HEK293 (cell line): ENCODE measurements around the gene CACNG7.

ENCODE experiments used
- CTCF ChIA-PET: fragments of 350-600 bp; formaldehyde crosslinking; extraction: SDS; loops from one replicate; lab custom pipeline; 2021; ENCODE audit warnings: antibody characterized with exemption; lab: Yijun Ruan, JAX
- POLR2A ChIA-PET: fragments of 300-600 bp; formaldehyde crosslinking; extraction: SDS; loops from one replicate; lab custom pipeline; 2020; ENCODE audit warnings: antibody characterized with exemption, inconsistent platforms; lab: Yijun Ruan, JAX
- H3K27ac ChIP-seq: fragments of 200-500 bp; sonication (Bioruptor generic); 2 replicates; pipeline ENCODE4 v1.5.1; 2014; ENCODE audit warnings: low read depth, low read length, control low read depth, inconsistent platforms; ENCODE audit errors: extremely low read depth
- H3K36me3 ChIP-seq, 2 experiments: fragments of 200-500 bp in 1 of 2; sonication (Bioruptor generic) in 1 of 2; 1 replicate in 1 of 2; 2 replicates in 1 of 2; pipeline ENCODE4 v1.5.1; 2014 to 2017; ENCODE audit warnings: inconsistent platforms in 2 of 2, low read length in 2 of 2; ENCODE audit not compliant: control insufficient read depth in 2 of 2, insufficient read depth in 1 of 2
- H3K4me1 ChIP-seq: fragments of 200-500 bp; sonication (Bioruptor generic); 2 replicates; pipeline ENCODE4 v1.5.1; 2014; ENCODE audit warnings: mild to moderate bottlenecking, low read length, inconsistent platforms; ENCODE audit not compliant: control insufficient read depth, insufficient read depth
- H3K4me3 ChIP-seq: 2 replicates; pipeline ENCODE4 v1.5.1; 2011; ENCODE audit warnings: low read depth, mild to moderate bottlenecking, control low read depth, low read length, moderate library complexity
- H3K9me3 ChIP-seq: fragments of 200-500 bp; sonication (Bioruptor generic); 2 replicates; pipeline ENCODE4 v1.5.1; 2014; ENCODE audit warnings: low read depth, low read length, inconsistent platforms; ENCODE audit not compliant: control insufficient read depth, insufficient read depth
- PATZ1 ChIP-seq: fragments of 450-650 bp; formaldehyde crosslinking; IDR thresholded peaks from 2 replicates; pipeline ENCODE4 v1.5.1; 2016; ENCODE audit warnings: missing biosample characterization, missing genetic modification characterization
- RBAK ChIP-seq: fragments of 450-650 bp; formaldehyde crosslinking; IDR thresholded peaks from 2 replicates; pipeline ENCODE4 v1.5.1; 2016; ENCODE audit warnings: missing biosample characterization, missing genetic modification characterization
- REST ChIP-seq: fragments of 450-650 bp; formaldehyde crosslinking; IDR thresholded peaks from 2 replicates; pipeline ENCODE4 v1.5.1; 2016; ENCODE audit warnings: missing biosample characterization, missing genetic modification characterization
- ZNF174 ChIP-seq: fragments of 450-650 bp; formaldehyde crosslinking; IDR thresholded peaks from 2 replicates; pipeline ENCODE4 v1.5.0; 2017; ENCODE audit warnings: missing biosample characterization, mild to moderate bottlenecking, missing genetic modification characterization
- ZNF335 ChIP-seq: fragments of 450-650 bp; formaldehyde crosslinking; conservative IDR thresholded peaks from 2 replicates; pipeline ENCODE4 v1.5.1; 2016; ENCODE audit warnings: missing biosample characterization, missing genetic modification characterization
- ZNF341 ChIP-seq: fragments of 450-650 bp; formaldehyde crosslinking; IDR thresholded peaks from 2 replicates; pipeline ENCODE4; 2016; ENCODE audit warnings: low read depth, missing biosample characterization, missing genetic modification characterization
- ZNF449 ChIP-seq: fragments of 450-650 bp; formaldehyde crosslinking; IDR thresholded peaks from 2 replicates; pipeline ENCODE4 v1.5.1; 2017; ENCODE audit warnings: missing biosample characterization, mild to moderate bottlenecking, missing genetic modification characterization, moderate library complexity
- ZNF645 ChIP-seq: fragments of 450-650 bp; formaldehyde crosslinking; IDR thresholded peaks from 2 replicates; pipeline ENCODE4; 2016; ENCODE audit warnings: missing biosample characterization, missing genetic modification characterization
- ZNF768 ChIP-seq: fragments of 450-650 bp; formaldehyde crosslinking; IDR thresholded peaks from 2 replicates; pipeline ENCODE4 v1.5.1; 2018; ENCODE audit warnings: missing biosample characterization, mild to moderate bottlenecking, missing genetic modification characterization

Gene CACNG7

GRCh38 chr19:53894707-53895106, 14.4 kb upstream of the CACNG7 start:
- ChIA-PET CTCF (no interaction called here), POLR2A (no interaction called here)
- TF ChIP-seq ZNF335 (tag by site-specific recombination), result 0 out of 2 replicates have a peak, but pooled peaks have one; percentile 24
- peak; percentile 43; the same call in 1 of the 2 replicates for TF ChIP-seq ZNF341 (tag by site-specific recombination)
- TF ChIP-seq ZNF174, result no peak
- TF ChIP-seq RBAK, result no peak
- no peak for TF ChIP-seq ZNF645
- H3K36me3 ChIP-seq, result no peaks in the 10 kb centered on the region
- H3K27ac ChIP-seq, result no peak overlapping the region
- no peak overlapping the region for H3K4me3 ChIP-seq
- H3K4me1 ChIP-seq, result no peaks in the 10 kb centered on the region
- no peaks in the 10 kb centered on the region for H3K9me3 ChIP-seq

GRCh38 chr19:53896682-53897081, 12.4 kb upstream of the CACNG7 start:
- POLR2A ChIA-PET, result no interaction called here
- no peaks in the 10 kb centered on the region for H3K36me3 ChIP-seq
- no peaks in the 10 kb centered on the region for H3K4me1 ChIP-seq
- no peaks in the 10 kb centered on the region for H3K9me3 ChIP-seq
- no peak overlapping the region for H3K4me3 ChIP-seq
- H3K27ac ChIP-seq, result no peak overlapping the region
- 0 out of 2 replicates have a peak, but pooled peaks have one; percentile 33 for TF ChIP-seq ZNF341 (tag by site-specific recombination)
- no peak for TF ChIP-seq ZNF449 (tag by site-specific recombination)
- peak; percentile 94 for TF ChIP-seq REST (tag by site-specific recombination)
- CTCF ChIA-PET, result interaction anchor here (0.6 to 1.8 kb wide), 4 partner anchors 104 to 240 kb away, joined by 3 to 5 read pairs (median 4); no protein-coding TSS in a partner anchor

- H3K4me3 ChIP-seq, result no peak overlapping the region
- ChIA-PET POLR2A (interaction anchor here (1.6 kb wide), 1 partner anchor 30 kb away, joined by 4 read pairs; the partner anchor contains the start of gene MYADM), CTCF (interaction anchor here (0.6 to 1.8 kb wide), 4 partner anchors 10 to 240 kb away, joined by 3 to 7 read pairs (median 4); no protein-coding TSS in a partner anchor)
- no peaks in the 10 kb centered on the region for H3K36me3 ChIP-seq
- no peak overlapping the region for H3K27ac ChIP-seq
- TF ChIP-seq ZNF768 (tag by site-specific recombination) (peak; percentile 82; the same call in 1 of the 2 replicates), PATZ1 (tag by site-specific recombination) (no peak)
- no peaks in the 10 kb centered on the region for H3K9me3 ChIP-seq
- no peaks in the 10 kb centered on the region for H3K4me1 ChIP-seq
Measured at GRCh38 chr19:53897459-53897858, 11.6 kb upstream of the CACNG7 start.
